Fibroblast of lung (primary cell): Measurements from ENCODE around the gene IL23A. TPM values are rescaled to one million over a fixed set of nuclear protein-coding genes. Genes with fewer than 3 reads are reported as not detected.

Experiments
- DNase-seq, 2 donors: peaks; one replicate each; pipeline versions ENCODE4 v3.0.0 to v3.0.0-alpha.2; 2010; ENCODE audit warnings: low read depth in 2 of 2
- H2AFZ ChIP-seq: 2 replicates; pipeline ENCODE4 v1.5.1; 2012; ENCODE audit warnings: low read length, control low read depth, inconsistent platforms
- H3K27ac ChIP-seq: 2 replicates; pipeline ENCODE4 v1.5.1; 2011; ENCODE audit warnings: low read length, control low read depth; ENCODE audit not compliant: insufficient read depth
- H3K27me3 ChIP-seq: 2 replicates; pipeline ENCODE4 v1.5.1; 2011; ENCODE audit warnings: mild to moderate bottlenecking, low read length; ENCODE audit not compliant: control insufficient read depth, insufficient read depth
- H3K36me3 ChIP-seq: 2 replicates; pipeline ENCODE4 v1.5.1; 2011; ENCODE audit warnings: low read length; ENCODE audit not compliant: control insufficient read depth, insufficient read depth
- H3K4me1 ChIP-seq: 2 replicates; pipeline ENCODE4 v1.5.1; 2011; ENCODE audit warnings: low read length; ENCODE audit not compliant: control insufficient read depth, insufficient read depth; ENCODE audit errors: extremely low read depth
- H3K4me2 ChIP-seq: 2 replicates; pipeline ENCODE4 v1.5.1; 2011; ENCODE audit warnings: low read length, control low read depth; ENCODE audit not compliant: insufficient read depth; ENCODE audit errors: extremely low read depth
- H3K4me3 ChIP-seq, 4 experiments: fragments of 200-600 bp in 1 of 4; sonication (generic) in 1 of 4; replicated peaks in 1 of 4; 2 replicates each; pipeline ENCODE4 v1.5.1; 2011 to 2016; ENCODE audit warnings: low read length in 4 of 4, low read depth in 3 of 4, mild to moderate bottlenecking in 3 of 4, control low read depth in 2 of 4, inconsistent platforms in 1 of 4, mixed read lengths in 1 of 4; ENCODE audit not compliant: insufficient read depth in 1 of 4; ENCODE audit errors: control extremely low read depth in 1 of 4
- H3K79me2 ChIP-seq: 2 replicates; pipeline ENCODE4 v1.5.1; 2012; ENCODE audit warnings: mild to moderate bottlenecking, low read length, inconsistent platforms; ENCODE audit not compliant: control insufficient read depth, insufficient read depth
- H3K9ac ChIP-seq: 2 replicates; pipeline ENCODE4 v1.5.1; 2011; ENCODE audit warnings: mild to moderate bottlenecking, low read length, control low read depth; ENCODE audit not compliant: insufficient read depth
- H3K9me3 ChIP-seq: 2 replicates; pipeline ENCODE4 v1.5.1; 2012; ENCODE audit warnings: low read depth, low read length; ENCODE audit not compliant: control insufficient read depth, insufficient read depth
- H4K20me1 ChIP-seq: 2 replicates; pipeline ENCODE4 v1.5.1; 2011; ENCODE audit warnings: low read length; ENCODE audit not compliant: control insufficient read depth, insufficient read depth; ENCODE audit errors: extremely low read depth
- CTCF ChIP-seq, 2 donors: IDR thresholded peaks in 1 of 2; conservative IDR thresholded peaks in 1 of 2; 1 replicate in 1 of 2; 2 replicates in 1 of 2; pipeline ENCODE4 v1.5.1; 2011 to 2012; ENCODE audit warnings: low read length in 2 of 2, control low read depth in 1 of 2, inconsistent platforms in 1 of 2, low read depth in 1 of 2, mild to moderate bottlenecking in 1 of 2
- EZH2 ChIP-seq: IDR thresholded peaks from 2 replicates; pipeline ENCODE4 v1.5.1; 2012; ENCODE audit warnings: low read length, control low read depth, mild to moderate bottlenecking; ENCODE audit errors: missing control alignments
- polyA plus RNA-seq, 2 donors: library from polyadenylated mRNA; depleted of rRNA in 1 of 2; stranded (reverse) in 1 of 2; unstranded in 1 of 2; fragments of >200 nt; gene quantifications; 2 replicates each; pipeline ENCODE4 v1.2.1, GENCODE V29; 2011 to 2012; ENCODE audit warnings: missing spikeins in 1 of 2
- total RNA-seq: library from RNA; depleted of rRNA; stranded (reverse); fragments of >200 nt; gene quantifications from 2 replicates; pipeline ENCODE4 v1.2.1, GENCODE V29; 2014

Gene IL23A
- total and polyA plus RNA-seq, 2 donors (not counting 1 experiment from before 2014, with no cell fraction given): 0.17 TPM; not detected in 1

- no peaks in the 10 kb centered on the region for H3K27me3 ChIP-seq
- H2AFZ ChIP-seq: no peak overlapping the region
- H3K36me3 ChIP-seq: peaks cover 3% of the 10 kb centered on the region
- H3K4me2 ChIP-seq: no peak overlapping the region
- DNase-seq: no peak
- H3K79me2 ChIP-seq: no peaks in the 10 kb centered on the region
- no peak for TF ChIP-seq EZH2
- TF ChIP-seq CTCF (conservative IDR thresholded peaks at IDR 0.05 in 1 of 2, IDR thresholded peaks at IDR 0.05 in 1 of 2; ENCODE audit: low read depth in 1 of 2, low read length in 2 of 2): no peak
- no peak overlapping the region for H3K4me3 ChIP-seq
- no peaks in the 10 kb centered on the region for H3K9me3 ChIP-seq
- H4K20me1 ChIP-seq: no peaks in the 10 kb centered on the region
- H3K4me1 ChIP-seq: peaks cover under 1% of the 10 kb centered on the region
- H3K27ac ChIP-seq: no peak overlapping the region
- no peak overlapping the region for H3K9ac ChIP-seq
Measured at GRCh38 chr12:56326126-56326525, 12.6 kb upstream of the IL23A start.

GRCh38 chr12:56326533-56326932 is 12.2 kb upstream of the IL23A start:
- Histone ChIP-seq H3K9me3 (no peaks in the 10 kb centered on the region), H3K9ac (no peak overlapping the region), H3K27me3 (no peaks in the 10 kb centered on the region), H3K27ac (no peak overlapping the region), H2AFZ (no peak overlapping the region), H3K4me1 (no peaks in the 10 kb centered on the region), H3K4me2 (no peak overlapping the region), H3K79me2 (no peaks in the 10 kb centered on the region), H4K20me1 (no peaks in the 10 kb centered on the region), H3K4me3 (no peak overlapping the region), H3K36me3 (peaks cover 3% of the 10 kb centered on the region)
- no peak for DNase-seq
- TF ChIP-seq CTCF (conservative IDR thresholded peaks at IDR 0.05 in 1 of 2, IDR thresholded peaks at IDR 0.05 in 1 of 2; ENCODE audit: low read depth in 1 of 2, low read length in 2 of 2) (no peak), EZH2 (no peak)

- TF ChIP-seq EZH2: no peak
- TF ChIP-seq CTCF (conservative IDR thresholded peaks at IDR 0.05 in 1 of 2, IDR thresholded peaks at IDR 0.05 in 1 of 2; ENCODE audit: low read depth in 1 of 2, low read length in 2 of 2): no peak
- H3K27ac ChIP-seq: no peak overlapping the region
- no peak overlapping the region for H2AFZ ChIP-seq
- no peak overlapping the region for H3K9ac ChIP-seq
- peaks cover 10% of the 10 kb centered on the region for H3K4me1 ChIP-seq
- no peaks in the 10 kb centered on the region for H3K27me3 ChIP-seq
- H3K79me2 ChIP-seq: no peaks in the 10 kb centered on the region
- no peak overlapping the region for H3K4me3 ChIP-seq
- no peak overlapping the region for H3K4me2 ChIP-seq
- no peaks in the 10 kb centered on the region for H4K20me1 ChIP-seq
- no peaks in the 10 kb centered on the region for H3K36me3 ChIP-seq
- no peak for DNase-seq
- H3K9me3 ChIP-seq: no peaks in the 10 kb centered on the region
Measured at GRCh38 chr12:56330936-56331490, 7.7 kb upstream of the IL23A start.
